ENCODE data around the gene TGFBR3. TPM values are rescaled to one million over a fixed set of nuclear protein-coding genes. Genes with fewer than 3 reads are reported as not detected.

TGFBR3 gene
- total and polyA plus RNA-seq, 4 donors: 3.6 to 81.5 (median 33.4) TPM

DNA sequence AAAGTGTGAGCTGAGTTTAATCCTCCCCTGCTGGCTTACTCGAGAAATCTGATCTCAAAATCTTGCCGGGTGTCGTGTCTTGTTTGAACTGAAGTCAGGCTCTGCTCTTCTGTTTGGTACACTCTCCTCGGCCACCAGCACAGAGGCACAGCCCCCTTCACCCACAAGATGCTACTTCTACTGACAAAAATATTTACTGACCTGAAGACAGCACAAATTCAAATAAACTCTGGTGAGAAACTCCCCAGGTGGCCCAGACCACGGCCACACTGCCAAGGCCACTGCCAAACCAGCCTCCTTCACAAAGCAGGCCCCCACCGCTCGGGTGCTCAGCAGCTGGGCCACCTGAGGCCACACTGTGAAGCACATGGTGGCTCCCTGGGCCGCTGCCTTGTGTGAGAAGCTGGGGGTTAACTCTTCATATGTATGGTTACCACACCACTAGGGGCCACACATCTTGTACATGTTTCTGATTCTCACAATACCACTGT lies 80.6 kb downstream of the TGFBR3 start:
- Histone ChIP-seq H3K27ac (ENCODE audit: low read depth in 1 of 2, low read length in 2 of 2) (no peak overlapping the region), H3K27me3 (ENCODE audit: control insufficient read depth in 1 of 2, insufficient read depth in 2 of 2, low read length in 1 of 2) (no peaks in the 10 kb centered on the region), H3K36me3 (ENCODE audit: control insufficient read depth in 1 of 2, insufficient read depth in 2 of 2, low read length in 1 of 2) (no peaks in the 10 kb centered on the region), H3K4me3 (ENCODE audit: low read length in 2 of 2) (no peak overlapping the region), H3K4me1 (ENCODE audit: control insufficient read depth in 1 of 2, insufficient read depth in 2 of 2, low read length in 2 of 2) (peaks cover 0 to 1% of the 10 kb centered on the region in 2 donors), H3K9me3 (ENCODE audit: control insufficient read depth, low read length) (no peaks in the 10 kb centered on the region)
- WGBS, 2 donors: 85 to 88% methylated on average over 8 of the region's 8 CpGs
- DNase-seq (no peak), ATAC-seq (ENCODE audit: low FRiP score) (no peak)
- intact Hi-C loops (cut with DNase I): no loop called here

DNA sequence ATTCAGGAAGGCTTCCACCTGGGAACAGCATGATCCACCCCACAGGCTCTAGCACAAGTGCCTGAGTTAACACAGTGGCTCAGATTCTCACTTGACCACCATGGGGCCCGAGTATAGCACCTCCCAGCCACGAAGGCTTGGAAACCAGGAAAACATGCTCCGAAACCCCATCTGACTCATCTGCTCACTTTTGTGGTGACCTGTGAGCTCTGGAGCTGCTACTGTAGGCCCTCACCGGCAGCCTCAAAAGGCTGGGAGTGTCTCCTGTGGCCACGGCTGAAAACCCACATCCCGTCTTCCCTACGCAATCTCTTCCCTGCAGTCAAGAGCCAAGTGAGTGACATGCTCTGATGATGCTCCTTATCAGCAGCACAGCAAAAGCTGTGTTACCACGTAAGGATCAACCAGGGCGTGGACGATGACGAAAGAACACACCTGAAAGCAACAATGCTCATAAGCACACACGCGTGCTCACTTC lies 81.4 kb downstream of the TGFBR3 start:
- Histone ChIP-seq H3K4me1 (ENCODE audit: control insufficient read depth in 1 of 2, insufficient read depth in 2 of 2, low read length in 2 of 2) (peaks cover 0 to 1% of the 10 kb centered on the region in 2 donors), H3K4me3 (ENCODE audit: low read length in 2 of 2) (no peak overlapping the region)
- 95% methylated on average over 13 of the region's 13 CpGs for whole genome bisulfite sequencing, 2 donors

DNA sequence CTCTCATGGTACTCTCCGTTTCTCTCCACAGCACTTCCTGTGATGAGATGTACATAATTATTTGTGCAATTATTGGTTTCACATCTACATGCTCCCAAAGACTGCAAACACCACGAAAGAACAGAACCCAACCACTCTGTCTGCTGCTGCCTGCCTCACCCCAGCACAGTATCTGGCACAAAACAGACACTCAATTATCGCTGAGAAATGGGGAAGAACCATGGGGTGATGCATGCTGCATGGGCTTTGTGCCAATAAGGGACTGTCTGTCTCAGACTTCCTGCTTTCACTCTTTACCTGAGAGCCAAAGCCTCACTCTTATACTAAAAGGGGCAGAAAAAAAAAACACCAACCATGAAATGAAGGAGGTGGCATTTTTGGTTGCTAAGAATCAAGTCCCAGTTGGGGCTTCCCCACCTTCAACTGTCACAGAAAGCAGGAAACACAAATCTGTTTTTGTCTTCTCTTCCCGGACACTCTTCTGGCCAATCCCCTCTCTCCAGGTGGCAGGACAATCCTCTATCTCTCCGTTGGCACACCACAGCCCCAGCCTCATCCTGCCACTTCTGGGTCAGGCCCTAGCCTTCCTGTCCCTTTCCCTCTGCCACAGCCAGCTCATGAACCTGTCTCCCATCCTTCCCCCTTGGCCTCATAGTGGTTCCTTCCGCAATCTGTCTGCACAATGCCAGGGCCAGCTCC lies 82.0 kb downstream of the TGFBR3 start:
- peaks cover 0 to 1% of the 10 kb centered on the region in 2 donors for H3K4me1 ChIP-seq (ENCODE audit: control insufficient read depth in 1 of 2, insufficient read depth in 2 of 2, low read length in 2 of 2)
- H3K36me3 ChIP-seq (ENCODE audit: control insufficient read depth in 1 of 2, insufficient read depth in 2 of 2, low read length in 1 of 2): no peaks in the 10 kb centered on the region
- no peak for DNase-seq
- WGBS, 2 donors: 89 to 90% methylated on average over 6 of the region's 6 CpGs
- intact Hi-C loops (cut with DNase I): no loop called here
- peak; percentile 9 for ATAC-seq (ENCODE audit: low FRiP score)
- no peaks in the 10 kb centered on the region for H3K9me3 ChIP-seq (ENCODE audit: control insufficient read depth, low read length)
- no peaks in the 10 kb centered on the region for H3K27me3 ChIP-seq (ENCODE audit: control insufficient read depth in 1 of 2, insufficient read depth in 2 of 2, low read length in 1 of 2)
- H3K27ac ChIP-seq (ENCODE audit: low read depth in 1 of 2, low read length in 2 of 2): no peak overlapping the region
- H3K4me3 ChIP-seq (ENCODE audit: low read length in 2 of 2): no peak overlapping the region

More for the DNA sequence above, 81.4 kb downstream of the TGFBR3 start:
- no peak for ATAC-seq (ENCODE audit: low FRiP score)
- Histone ChIP-seq H3K9me3 (ENCODE audit: control insufficient read depth, low read length) (no peaks in the 10 kb centered on the region), H3K27me3 (ENCODE audit: control insufficient read depth in 1 of 2, insufficient read depth in 2 of 2, low read length in 1 of 2) (no peaks in the 10 kb centered on the region), H3K27ac (ENCODE audit: low read depth in 1 of 2, low read length in 2 of 2) (no peak overlapping the region), H3K36me3 (ENCODE audit: control insufficient read depth in 1 of 2, insufficient read depth in 2 of 2, low read length in 1 of 2) (no peaks in the 10 kb centered on the region)
- DNase-seq: no peak
- intact Hi-C loops (cut with DNase I): no loop called here

DNA sequence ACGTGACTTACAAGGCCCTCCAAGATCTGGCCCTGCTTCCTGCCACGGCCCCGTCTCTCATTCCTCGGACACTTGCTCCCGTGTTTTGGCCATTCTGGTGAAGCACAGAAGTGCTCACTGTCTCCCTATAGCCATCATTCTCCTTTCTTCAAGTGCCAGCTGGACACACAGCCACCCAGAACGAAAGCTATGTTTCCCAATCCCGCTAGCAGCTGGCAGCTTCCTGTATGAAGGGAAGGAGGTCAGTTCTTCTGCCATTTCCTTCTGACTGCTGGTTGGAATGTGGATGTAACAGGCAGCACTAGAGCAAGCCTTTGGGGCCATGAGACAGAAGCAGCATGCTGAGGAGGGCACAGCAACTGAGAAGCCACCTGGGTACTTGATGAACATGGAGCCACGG lies 82.8 kb downstream of the TGFBR3 start:
- H3K9me3 ChIP-seq (ENCODE audit: control insufficient read depth, low read length): no peaks in the 10 kb centered on the region
- 91% methylated on average over 8 of the region's 8 CpGs for WGBS, 2 donors
- no peaks in the 10 kb centered on the region for H3K36me3 ChIP-seq (ENCODE audit: control insufficient read depth in 1 of 2, insufficient read depth in 2 of 2, low read length in 1 of 2)
- no peak overlapping the region for H3K27ac ChIP-seq (ENCODE audit: low read depth in 1 of 2, low read length in 2 of 2)
- intact Hi-C loops (cut with DNase I): no loop called here
- DNase-seq (no peak), ATAC-seq (ENCODE audit: low FRiP score) (no peak)
- H3K27me3 ChIP-seq (ENCODE audit: control insufficient read depth in 1 of 2, insufficient read depth in 2 of 2, low read length in 1 of 2): no peaks in the 10 kb centered on the region
- peaks cover 0 to 2% of the 10 kb centered on the region in 2 donors for H3K4me1 ChIP-seq (ENCODE audit: control insufficient read depth in 1 of 2, insufficient read depth in 2 of 2, low read length in 2 of 2)
- H3K4me3 ChIP-seq (ENCODE audit: low read length in 2 of 2): no peak overlapping the region

DNA sequence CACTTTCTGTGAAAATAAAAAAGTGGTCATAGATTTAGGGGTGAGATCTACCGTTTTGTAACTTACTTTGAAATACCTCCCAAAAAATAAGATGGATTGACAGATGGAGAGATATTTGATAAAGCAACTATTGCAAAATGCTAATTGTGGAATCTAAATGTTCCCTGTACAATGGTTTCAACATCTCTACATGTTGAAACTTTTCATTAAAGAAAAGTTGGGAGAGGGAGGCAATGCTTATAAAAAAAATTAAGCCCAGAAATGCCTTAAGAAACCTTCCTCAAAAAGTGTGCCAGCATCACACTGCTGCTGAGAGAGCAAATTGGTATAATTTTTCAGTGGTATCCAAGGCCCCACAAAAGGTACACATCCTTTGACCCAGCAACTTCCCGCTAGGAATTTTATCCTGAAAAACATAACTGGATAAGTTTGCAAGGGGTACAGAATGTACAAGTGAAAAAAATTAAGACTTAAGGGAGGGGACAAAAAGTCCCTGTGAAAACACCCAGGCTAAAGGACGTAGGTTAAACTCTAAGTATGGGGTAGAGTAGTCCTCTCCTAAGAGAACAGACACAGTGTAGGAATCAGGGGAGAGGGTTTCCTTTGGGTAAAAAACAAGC lies 84.3 kb downstream of the TGFBR3 start:
- ATAC-seq (ENCODE audit: low FRiP score) (no peak), DNase-seq (no peak)
- H3K4me1 ChIP-seq (ENCODE audit: control insufficient read depth in 1 of 2, insufficient read depth in 2 of 2, low read length in 2 of 2): peaks cover 0 to 2% of the 10 kb centered on the region in 2 donors

DNA sequence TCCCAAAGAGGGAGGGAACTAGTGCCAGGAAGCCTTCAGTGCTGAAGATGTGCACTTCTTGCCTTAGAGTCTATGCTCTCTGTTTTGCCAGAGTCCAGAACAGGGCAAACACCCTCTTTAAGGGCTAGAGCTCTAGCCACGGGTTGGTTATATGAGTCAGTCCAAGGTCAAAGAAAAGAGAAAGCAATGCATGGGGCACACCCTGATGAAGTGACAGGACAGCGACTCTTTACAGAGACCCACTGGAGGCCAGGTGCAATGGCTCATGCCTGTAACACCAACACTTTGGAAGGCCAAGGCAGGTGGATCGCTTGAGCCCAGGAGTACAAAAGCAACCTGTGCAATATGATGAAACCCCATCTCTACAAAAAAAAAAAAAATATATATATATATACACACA lies 86.1 kb downstream of the TGFBR3 start:
- H3K27ac ChIP-seq (ENCODE audit: low read depth in 1 of 2, low read length in 2 of 2): no peak overlapping the region
- DNase-seq: no peak
- WGBS, 2 donors: 92 to 97% methylated on average over 3 of the region's 3 CpGs
- H3K27me3 ChIP-seq (ENCODE audit: control insufficient read depth in 1 of 2, insufficient read depth in 2 of 2, low read length in 1 of 2): no peaks in the 10 kb centered on the region
- H3K4me1 ChIP-seq (ENCODE audit: control insufficient read depth in 1 of 2, insufficient read depth in 2 of 2, low read length in 2 of 2): peaks cover 0 to 2% of the 10 kb centered on the region in 2 donors
- H3K4me3 ChIP-seq (ENCODE audit: low read length in 2 of 2): no peak overlapping the region
- ATAC-seq (ENCODE audit: low FRiP score): no peak
- no peaks in the 10 kb centered on the region for H3K36me3 ChIP-seq (ENCODE audit: control insufficient read depth in 1 of 2, insufficient read depth in 2 of 2, low read length in 1 of 2)
- H3K9me3 ChIP-seq (ENCODE audit: control insufficient read depth, low read length): no peaks in the 10 kb centered on the region
- intact Hi-C loops (cut with DNase I): loop anchor here in 1 of 2 donors (5.0 kb wide), 1 partner anchor 48 kb away; no protein-coding TSS in a partner anchor

More for the DNA sequence above, 84.3 kb downstream of the TGFBR3 start:
- 86 to 91% methylated on average over 3 of the region's 3 CpGs for WGBS, 2 donors
- Histone ChIP-seq H3K9me3 (ENCODE audit: control insufficient read depth, low read length) (no peaks in the 10 kb centered on the region), H3K4me3 (ENCODE audit: low read length in 2 of 2) (no peak overlapping the region), H3K36me3 (ENCODE audit: control insufficient read depth in 1 of 2, insufficient read depth in 2 of 2, low read length in 1 of 2) (no peaks in the 10 kb centered on the region), H3K27ac (ENCODE audit: low read depth in 1 of 2, low read length in 2 of 2) (no peak overlapping the region), H3K27me3 (ENCODE audit: control insufficient read depth in 1 of 2, insufficient read depth in 2 of 2, low read length in 1 of 2) (no peaks in the 10 kb centered on the region)
- intact Hi-C loops (cut with DNase I): no loop called here

DNA sequence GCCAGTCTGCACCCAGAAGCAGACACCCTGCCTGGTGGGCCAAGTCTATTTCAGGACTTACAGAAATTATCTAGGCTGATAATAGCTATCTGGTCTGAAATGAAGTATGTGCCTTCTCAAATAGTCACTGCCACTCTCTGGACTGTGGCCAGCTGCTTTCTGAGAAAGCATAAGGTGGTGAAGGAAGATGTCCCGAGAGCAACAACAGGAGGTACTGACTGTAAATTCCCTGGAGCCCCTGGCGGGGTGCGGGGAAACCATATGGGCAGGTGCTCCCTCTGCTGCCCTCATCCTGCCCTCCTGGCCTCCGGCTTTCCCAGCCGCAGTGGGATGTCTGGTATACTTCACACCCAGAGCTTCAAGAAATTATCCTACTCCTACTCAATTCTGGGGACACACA lies 86.8 kb downstream of the TGFBR3 start:
- no peak for ATAC-seq (ENCODE audit: low FRiP score)
- intact Hi-C loops (cut with DNase I): loop anchor here in 1 of 2 donors (5.0 kb wide), 1 partner anchor 47 kb away; no protein-coding TSS in a partner anchor
- H3K27ac ChIP-seq (ENCODE audit: low read depth in 1 of 2, low read length in 2 of 2): no peak overlapping the region

DNA sequence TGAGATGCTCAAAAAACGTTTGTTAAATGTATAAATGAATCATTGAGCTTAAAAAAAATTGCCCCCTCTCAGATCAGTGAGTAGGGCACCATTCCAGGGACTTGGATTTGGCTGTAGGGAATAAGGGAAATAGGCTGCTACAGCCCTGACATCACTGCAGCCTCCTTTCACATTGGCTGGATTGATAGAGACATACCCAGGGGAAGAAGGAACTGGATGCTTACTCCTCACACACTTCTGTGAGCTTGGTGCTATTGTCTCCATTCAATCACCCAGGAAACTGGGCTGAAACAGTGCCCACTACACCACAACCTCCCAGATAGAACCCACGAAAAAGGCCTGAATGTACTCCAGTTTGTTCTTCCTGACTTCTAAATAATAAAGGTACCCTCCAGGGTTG lies 87.2 kb downstream of the TGFBR3 start:
- 46 to 47% methylated on average over 2 of the region's 2 CpGs for WGBS, 2 donors
- no peak overlapping the region for H3K4me3 ChIP-seq (ENCODE audit: low read length in 2 of 2)
- intact Hi-C loops (cut with DNase I): loop anchor here in 1 of 2 donors (5.0 kb wide), 1 partner anchor 46 kb away; no protein-coding TSS in a partner anchor
- no peaks in the 10 kb centered on the region for H3K36me3 ChIP-seq (ENCODE audit: control insufficient read depth in 1 of 2, insufficient read depth in 2 of 2, low read length in 1 of 2)
- no peak overlapping the region for H3K27ac ChIP-seq (ENCODE audit: low read depth in 1 of 2, low read length in 2 of 2)
- H3K9me3 ChIP-seq (ENCODE audit: control insufficient read depth, low read length): no peaks in the 10 kb centered on the region
- ATAC-seq (ENCODE audit: low FRiP score): no peak
- peaks cover 0 to 2% of the 10 kb centered on the region in 2 donors for H3K4me1 ChIP-seq (ENCODE audit: control insufficient read depth in 1 of 2, insufficient read depth in 2 of 2, low read length in 2 of 2)
- DNase-seq: no peak
- H3K27me3 ChIP-seq (ENCODE audit: control insufficient read depth in 1 of 2, insufficient read depth in 2 of 2, low read length in 1 of 2): no peaks in the 10 kb centered on the region

More for the DNA sequence above, 86.8 kb downstream of the TGFBR3 start:
- H3K4me3 ChIP-seq (ENCODE audit: low read length in 2 of 2): no peak overlapping the region
- 90 to 93% methylated on average over 5 of the region's 5 CpGs for WGBS, 2 donors
- no peaks in the 10 kb centered on the region for H3K27me3 ChIP-seq (ENCODE audit: control insufficient read depth in 1 of 2, insufficient read depth in 2 of 2, low read length in 1 of 2)
- DNase-seq: no peak
- H3K4me1 ChIP-seq (ENCODE audit: control insufficient read depth in 1 of 2, insufficient read depth in 2 of 2, low read length in 2 of 2): peaks cover 0 to 2% of the 10 kb centered on the region in 2 donors
- H3K36me3 ChIP-seq (ENCODE audit: control insufficient read depth in 1 of 2, insufficient read depth in 2 of 2, low read length in 1 of 2): no peaks in the 10 kb centered on the region
- no peaks in the 10 kb centered on the region for H3K9me3 ChIP-seq (ENCODE audit: control insufficient read depth, low read length)

Measured in aorta (tissue), 5 donors.